Stimulated activated CD4-positive, alpha-beta T cell treated with anti-CD3 and anti-CD28 coated beads, Interleukin-1b, Interleukin-23, amount 100 ng/mL, for 48 hours (primary cell): ENCODE measurements around the gene CHD2.
"Not testable (repeated sequence)": the region's sequence is repeated elsewhere in the genome, so short reads cannot be mapped to it uniquely, and the experiment has no call there.

Experiments used
- DNase-seq: peaks from one replicate; pipeline ENCODE4 v3.0.0-alpha.2; 2020

CHD2 gene

GRCh38 chr15:93037820-93038705 is 137.9 kb downstream of the CHD2 start:
- DNase-seq, result no peak

- DNase-seq, result not testable (repeated sequence)
Observed at GRCh38 chr15:93039562-93040287, 139.6 kb downstream of the CHD2 start.

DNA sequence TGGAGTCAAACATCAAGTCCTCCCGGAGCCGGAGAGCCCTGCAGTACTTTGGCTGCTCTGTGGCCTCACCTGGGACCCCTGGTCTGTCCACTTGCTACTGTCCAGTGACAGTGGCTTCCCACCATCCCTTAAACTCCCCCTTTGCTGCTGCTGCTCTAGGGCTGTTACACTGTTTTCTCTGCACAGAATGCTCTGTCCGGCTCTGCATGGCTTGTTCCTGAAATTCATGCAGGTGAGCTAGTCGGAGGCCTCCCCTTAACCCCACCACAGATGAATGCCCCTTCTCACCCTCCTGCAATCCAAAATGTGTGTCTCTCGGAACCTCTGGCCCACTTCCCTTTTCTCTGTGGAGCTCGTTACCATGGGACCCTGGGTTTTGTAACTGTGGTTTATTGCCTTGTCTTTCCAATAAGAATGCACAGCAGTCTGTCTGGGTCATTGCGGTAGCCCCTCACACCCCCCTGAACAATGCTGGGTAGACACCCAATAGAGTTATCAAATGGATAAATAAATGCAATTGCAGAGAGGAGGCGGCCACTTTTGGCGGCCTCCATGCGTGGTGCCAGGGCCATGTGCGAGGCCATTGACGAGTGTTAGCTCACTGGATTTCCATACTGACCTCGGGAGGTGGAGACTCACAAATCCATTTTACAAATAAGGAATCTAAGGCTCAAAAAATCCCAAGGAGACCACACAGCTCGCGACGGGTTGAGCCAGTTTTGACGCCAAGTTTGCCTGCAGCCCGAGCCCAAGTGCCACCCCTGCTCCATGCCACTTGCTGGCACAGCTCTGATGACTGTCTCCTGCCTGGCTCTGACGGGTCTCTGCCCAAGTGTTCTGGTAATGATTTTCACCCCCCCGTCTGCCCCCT is 140.4 kb downstream of the CHD2 start:
- no peak for DNase-seq

DNA sequence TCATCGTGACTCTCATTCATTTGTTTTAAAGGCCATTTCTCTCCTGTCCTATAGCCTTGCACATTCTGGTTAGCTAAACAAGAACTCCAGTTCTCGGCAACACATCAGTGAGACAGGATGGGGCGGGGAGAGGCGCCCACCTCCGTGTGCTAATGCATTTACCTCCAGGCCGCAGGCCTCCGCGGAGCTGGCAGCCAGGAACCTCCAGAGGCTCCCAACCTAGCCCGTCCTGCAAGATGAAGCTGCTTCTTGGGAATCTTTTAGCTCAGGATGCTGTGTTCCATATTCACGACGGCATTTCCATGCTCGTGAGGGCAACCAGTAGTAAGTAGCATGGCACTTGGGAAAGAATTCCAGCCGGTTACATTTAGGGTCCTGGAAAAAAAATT is 141.0 kb downstream of the CHD2 start:
- DNase-seq, result no peak

DNA sequence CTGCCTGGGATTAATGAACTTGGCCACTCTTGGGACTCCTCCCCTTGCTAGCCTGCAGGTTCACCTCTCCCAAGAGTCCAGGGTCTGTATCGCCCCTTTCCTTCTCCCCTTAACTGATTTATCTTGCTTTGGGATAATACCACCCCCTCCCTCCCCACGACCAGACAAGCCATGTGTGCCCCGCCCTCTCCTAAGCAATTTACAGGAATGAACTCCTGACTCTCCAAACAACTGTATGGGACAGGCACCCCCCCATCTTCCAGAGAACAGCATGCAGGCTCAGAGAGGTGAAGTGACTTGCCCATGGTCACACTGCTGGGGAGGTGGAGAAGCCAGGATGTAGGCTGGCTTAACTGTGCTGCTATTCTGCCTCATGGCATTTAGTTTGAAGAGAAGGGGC is 142.1 kb downstream of the CHD2 start:
- no peak for DNase-seq

- no peak for DNase-seq
Observed at GRCh38 chr15:93042691-93043378, 142.7 kb downstream of the CHD2 start.

- no peak for DNase-seq
Observed at GRCh38 chr15:93043621-93044300, 143.6 kb downstream of the CHD2 start.

DNA sequence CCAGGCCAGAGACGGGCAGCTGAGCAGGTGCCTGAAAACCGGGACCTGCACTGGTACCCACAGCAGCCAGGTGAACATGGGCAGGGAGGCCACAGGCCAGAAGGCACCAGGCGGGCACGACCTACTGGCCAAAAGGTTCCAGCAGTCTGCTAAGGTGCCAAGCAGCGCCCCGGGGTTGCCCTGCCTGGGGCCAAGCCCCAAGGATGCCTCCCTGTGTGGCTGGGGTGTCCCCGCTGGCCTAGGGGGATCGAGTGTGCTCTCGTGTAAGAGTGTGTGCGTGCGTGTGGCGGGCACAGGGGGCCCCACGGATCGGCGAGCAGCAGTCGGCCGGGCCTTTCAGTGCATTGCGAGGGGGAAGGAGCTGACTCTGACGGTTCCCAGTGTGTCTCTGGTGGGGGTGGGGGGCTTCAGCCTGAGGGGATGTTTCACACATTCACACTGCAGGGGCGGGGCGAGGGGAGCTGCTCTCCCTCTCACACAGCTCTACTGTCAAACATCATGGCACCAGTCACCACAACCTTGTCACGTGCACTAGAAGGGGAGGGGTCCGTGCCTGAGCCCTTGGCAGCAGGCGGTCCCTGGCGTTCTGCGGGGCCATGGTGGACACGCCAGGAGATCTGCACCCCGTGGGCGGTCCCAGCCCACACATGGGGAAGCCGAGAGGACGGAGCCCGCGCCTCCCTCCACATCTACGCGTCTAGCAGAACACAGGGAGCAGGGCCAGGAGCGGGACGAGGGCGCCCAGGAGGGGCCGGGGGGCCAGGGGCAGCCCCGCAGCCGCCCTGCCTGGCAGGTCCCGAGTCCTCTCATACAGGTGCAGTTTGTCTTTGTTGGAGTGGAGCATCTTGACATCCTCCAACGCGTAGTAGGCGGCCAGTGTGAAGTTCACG is 144.4 kb downstream of the CHD2 start:
- DNase-seq, result no peak

DNA sequence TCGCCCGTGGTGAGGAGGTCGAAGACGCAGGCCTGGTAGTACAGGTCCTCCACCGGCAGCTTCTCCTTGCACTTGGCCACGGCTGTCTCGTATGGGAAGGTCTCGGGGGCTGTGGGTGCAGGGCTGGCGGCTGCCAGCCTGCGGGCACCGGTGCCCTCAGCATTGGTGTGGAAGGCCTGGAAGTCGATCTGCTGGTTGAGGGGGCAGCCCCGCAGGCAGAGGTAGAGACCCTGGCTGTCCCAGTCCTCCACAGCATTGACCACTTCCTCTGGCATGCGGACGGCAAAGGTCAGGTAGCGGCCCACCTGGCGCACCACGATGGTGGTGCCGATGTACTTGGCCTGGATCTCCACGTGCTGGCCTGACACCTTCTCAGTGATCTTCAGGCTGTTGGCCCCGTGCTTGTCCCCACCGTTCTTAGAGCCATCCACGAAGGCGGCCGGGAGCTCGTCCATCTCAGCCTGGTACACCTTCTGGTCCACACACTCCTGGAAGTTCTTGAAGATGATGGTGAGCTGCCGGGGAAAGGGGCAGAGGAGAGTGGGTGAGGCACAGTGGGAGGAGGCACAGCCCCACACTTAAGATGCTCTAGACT is 145.2 kb downstream of the CHD2 start:
- DNase-seq, result no peak

- no peak for DNase-seq
Observed at GRCh38 chr15:93046120-93046519, 146.0 kb downstream of the CHD2 start.

DNA sequence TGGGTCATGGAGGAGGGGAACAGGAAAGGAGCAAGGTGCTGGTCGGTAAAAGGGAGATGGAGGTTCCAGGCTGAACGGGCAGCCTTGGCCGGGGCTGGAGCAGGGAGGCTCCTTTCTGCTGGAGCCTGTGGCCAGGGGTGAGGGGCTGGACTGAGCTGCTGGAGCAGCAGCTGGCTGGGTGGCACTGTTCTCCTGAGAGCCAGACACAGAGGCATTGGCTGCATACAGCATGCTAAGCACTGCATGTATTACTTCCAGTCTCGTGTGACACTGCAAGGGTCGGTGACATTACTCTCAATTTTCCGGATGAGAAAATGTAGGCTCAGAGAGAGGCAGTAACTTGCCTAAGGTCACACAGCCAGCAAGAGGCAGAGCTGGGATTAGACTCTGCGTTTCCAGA is 146.6 kb downstream of the CHD2 start:
- DNase-seq, result no peak

DNA sequence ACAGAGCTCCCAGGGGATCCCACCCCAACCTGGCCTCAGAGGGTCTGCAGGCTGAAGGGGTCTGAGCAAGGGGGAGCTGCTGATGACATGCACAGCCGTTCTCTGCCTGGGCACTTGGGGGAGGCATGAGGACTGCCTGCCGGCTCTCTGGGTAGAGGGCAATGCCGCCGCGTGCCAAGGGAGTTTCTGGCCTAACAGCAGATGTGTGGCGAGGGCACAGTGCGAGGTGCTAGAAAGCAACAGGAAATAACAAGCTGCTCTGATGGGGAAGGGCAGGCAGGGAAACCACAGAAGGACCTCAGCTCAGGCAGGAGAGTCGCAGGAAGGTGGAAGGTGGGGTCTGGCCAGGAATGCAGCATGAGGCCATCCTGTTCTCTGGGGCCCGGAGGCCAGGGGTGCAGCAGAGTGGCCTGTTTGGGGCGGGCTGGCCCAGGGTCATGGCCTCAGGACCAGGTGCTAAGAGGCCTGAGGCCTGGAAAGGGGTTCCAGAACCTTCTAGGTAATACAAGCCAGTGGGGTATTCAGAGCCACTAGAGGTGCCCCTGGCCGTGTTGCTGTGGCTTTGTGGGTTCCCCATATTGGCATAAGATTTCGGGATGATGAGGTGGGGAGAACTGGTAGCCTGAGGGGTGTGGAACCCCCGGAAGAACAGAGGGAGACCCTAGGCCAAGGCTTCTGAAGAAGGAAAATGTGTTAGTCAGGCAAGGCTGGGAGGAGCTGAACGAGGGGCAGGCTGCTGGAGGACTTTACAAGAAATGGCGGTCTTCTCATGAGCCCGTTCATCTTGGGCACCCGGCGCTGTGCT is 147.7 kb downstream of the CHD2 start:
- no peak for DNase-seq

DNA sequence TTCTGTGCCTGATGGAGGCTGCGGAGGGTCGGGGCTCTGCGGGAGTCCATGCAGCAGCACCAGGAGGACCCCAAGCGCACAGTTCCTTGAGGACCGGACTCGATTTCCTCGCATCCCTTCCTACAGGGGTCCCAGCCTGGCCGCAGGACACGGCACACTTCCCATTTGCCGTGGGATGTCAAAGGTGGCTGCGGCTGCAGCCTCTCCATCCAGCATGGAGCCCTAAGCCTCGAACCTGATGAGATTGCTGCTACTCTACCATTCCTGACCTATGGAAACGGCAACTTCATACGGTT is 148.2 kb downstream of the CHD2 start:
- DNase-seq, result no peak

- DNase-seq, result no peak
Observed at GRCh38 chr15:93048759-93049161, 148.6 kb downstream of the CHD2 start.

- no peak for DNase-seq
Observed at GRCh38 chr15:93049233-93049632, 149.1 kb downstream of the CHD2 start.

GRCh38 chr15:93049914-93050578 is 149.9 kb downstream of the CHD2 start:
- no peak for DNase-seq

DNA sequence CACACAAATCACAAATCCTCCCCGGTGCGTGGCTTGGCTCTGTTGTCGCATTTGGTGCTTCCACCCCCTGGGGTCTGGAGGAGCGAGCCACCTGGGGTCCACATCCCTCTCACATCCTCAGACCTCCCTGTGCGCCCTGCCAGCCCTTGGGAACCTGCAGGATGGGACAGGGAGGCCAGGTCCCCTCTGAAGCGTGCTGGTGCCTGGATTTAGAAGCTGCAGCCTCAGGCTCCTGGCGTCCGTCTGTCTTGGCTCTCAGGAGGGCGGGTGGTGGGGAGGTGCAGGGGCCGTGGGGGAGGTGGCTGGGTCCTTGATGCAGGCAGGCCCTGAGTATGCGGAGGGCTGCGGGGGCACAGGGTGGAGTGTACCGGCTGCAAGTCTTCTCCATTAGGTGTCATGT is 150.5 kb downstream of the CHD2 start:
- DNase-seq, result no peak

DNA sequence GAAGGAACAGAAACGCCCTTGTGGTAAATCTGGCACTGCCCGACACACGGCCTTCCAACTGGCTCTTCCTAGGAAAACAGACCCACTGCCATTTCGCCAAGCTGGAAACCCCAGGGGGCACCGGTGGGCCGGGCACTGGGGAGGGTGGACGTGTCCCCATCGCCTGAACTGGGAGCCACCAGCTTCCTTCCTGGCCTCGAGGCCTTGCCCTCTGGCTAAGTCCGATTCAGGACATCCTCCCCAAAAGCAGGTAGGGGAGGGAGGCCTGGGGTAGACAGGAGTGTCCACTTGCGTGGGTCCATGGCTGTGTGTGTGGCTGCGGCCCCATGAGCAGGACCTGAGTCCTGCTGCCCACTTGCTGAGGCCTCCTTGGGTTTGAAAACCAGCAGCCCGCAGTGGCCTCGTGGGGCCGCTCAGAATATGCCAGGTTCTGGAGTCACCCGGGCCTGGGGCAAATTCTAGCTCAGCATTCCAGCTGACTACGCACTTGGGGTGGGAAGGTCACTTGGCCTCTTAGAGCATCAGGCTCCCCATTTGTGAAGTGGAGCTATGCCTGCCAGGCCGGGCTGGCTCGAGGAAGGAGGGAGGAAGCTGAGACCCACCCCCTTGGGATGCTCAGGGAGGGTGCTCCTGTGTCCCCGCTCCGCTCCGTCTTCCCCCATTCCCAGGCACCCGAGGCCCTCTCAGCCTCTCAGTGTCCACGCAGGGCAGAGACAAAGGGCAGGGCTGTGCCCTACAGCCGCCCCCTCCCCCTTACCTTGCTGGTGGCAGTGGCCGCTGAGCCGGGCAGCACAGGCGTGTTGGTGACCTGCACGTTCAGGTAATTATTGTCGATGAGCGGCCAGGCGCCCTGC is 151.3 kb downstream of the CHD2 start:
- no peak for DNase-seq
